Keratinocyte (primary cell): ENCODE results near the gene IL1RAP.

Experiments used
- EZH2 ChIP-seq: IDR thresholded peaks from one replicate; pipeline ENCODE4 v1.6.1; 2012; ENCODE audit warnings: inconsistent platforms, mild to moderate bottlenecking, low read length, moderate library complexity
- TF ChIP-seq, protein P1 (sequence below), 3 experiments: IDR thresholded peaks in 1 of 3; conservative IDR thresholded peaks in 1 of 3; optimal IDR thresholded peaks in 1 of 3; 2 replicates in 2 of 3; 3 replicates in 1 of 3; pipeline versions ENCODE3 to v1.5.1; 2011; ENCODE audit warnings: low read length in 3 of 3, mild to moderate bottlenecking in 3 of 3, moderate library complexity in 2 of 3, control low read depth in 1 of 3, inconsistent platforms in 1 of 3; ENCODE audit not compliant: insufficient read depth in 2 of 3; ENCODE audit errors: extremely low read depth in 1 of 3

DNA sequence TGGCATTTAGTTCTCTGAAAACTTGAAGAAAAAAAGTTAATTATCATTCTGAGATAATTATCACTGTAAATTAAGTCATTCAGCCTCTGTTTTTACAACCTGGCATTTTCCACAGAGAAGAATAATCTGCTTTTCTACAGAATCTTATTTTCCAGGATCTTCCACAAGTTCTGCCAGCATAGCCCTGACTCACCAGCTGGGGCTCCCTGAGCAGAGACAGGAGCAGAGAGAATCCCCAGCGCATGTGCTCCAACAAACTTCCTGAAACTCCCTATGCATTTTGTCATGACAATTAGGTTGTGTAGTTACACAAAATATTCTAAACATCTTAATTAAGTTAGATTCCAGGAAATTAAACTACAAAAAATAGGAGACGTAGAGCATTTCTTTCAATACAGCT, 32.1 kb upstream of the IL1RAP start:
- TF ChIP-seq, protein P1, sequence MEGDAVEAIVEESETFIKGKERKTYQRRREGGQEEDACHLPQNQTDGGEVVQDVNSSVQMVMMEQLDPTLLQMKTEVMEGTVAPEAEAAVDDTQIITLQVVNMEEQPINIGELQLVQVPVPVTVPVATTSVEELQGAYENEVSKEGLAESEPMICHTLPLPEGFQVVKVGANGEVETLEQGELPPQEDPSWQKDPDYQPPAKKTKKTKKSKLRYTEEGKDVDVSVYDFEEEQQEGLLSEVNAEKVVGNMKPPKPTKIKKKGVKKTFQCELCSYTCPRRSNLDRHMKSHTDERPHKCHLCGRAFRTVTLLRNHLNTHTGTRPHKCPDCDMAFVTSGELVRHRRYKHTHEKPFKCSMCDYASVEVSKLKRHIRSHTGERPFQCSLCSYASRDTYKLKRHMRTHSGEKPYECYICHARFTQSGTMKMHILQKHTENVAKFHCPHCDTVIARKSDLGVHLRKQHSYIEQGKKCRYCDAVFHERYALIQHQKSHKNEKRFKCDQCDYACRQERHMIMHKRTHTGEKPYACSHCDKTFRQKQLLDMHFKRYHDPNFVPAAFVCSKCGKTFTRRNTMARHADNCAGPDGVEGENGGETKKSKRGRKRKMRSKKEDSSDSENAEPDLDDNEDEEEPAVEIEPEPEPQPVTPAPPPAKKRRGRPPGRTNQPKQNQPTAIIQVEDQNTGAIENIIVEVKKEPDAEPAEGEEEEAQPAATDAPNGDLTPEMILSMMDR (optimal IDR thresholded peaks at IDR 0.05 in 1 of 3, IDR thresholded peaks at IDR 0.05 in 1 of 3, conservative IDR thresholded peaks at IDR 0.05 in 1 of 3; ENCODE audit: extremely low read depth in 1 of 3, insufficient read depth in 2 of 3, low read length in 3 of 3) = no peak
- TF ChIP-seq EZH2 = no peak
